ENCODE measurements around the gene CFAP74. TPM values are rescaled to one million over a fixed set of nuclear protein-coding genes. Genes with fewer than 3 reads are reported as not detected.
"Not testable (repeated sequence)": the region's sequence is repeated elsewhere in the genome, so short reads cannot be mapped to it uniquely, and the experiment has no call there.

The CFAP74 gene
- polyA plus RNA-seq, 3 donors: 0.02 to 0.24 (median 0.22) TPM

DNA sequence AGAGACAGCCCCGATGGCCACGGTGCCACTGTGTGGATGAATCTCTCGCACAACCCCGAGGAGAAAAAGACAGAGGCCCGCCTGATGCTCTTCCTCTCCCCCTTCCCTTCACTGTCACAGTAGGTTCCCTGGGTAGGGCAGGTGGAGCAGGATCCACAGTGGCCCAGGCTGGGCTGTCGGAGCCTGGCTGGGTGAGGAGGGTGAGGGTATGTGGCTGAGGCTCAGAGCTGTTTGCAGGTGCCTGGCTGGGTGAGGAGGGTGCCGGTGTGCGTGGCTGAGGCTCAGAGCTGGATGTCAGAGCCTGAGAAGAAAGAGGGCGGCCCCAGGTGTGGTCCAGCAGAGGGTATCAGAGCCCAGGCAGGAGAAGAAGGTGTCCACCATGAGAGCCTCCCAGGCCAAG is 2.7 kb downstream of the CFAP74 start:
- WGBS, 3 donors: 83 to 92% (median 87%) methylated on average over 9 of the region's 9 CpGs
- no peak overlapping the region for H3K27ac ChIP-seq (ENCODE audit: low read depth, low read length)

DNA sequence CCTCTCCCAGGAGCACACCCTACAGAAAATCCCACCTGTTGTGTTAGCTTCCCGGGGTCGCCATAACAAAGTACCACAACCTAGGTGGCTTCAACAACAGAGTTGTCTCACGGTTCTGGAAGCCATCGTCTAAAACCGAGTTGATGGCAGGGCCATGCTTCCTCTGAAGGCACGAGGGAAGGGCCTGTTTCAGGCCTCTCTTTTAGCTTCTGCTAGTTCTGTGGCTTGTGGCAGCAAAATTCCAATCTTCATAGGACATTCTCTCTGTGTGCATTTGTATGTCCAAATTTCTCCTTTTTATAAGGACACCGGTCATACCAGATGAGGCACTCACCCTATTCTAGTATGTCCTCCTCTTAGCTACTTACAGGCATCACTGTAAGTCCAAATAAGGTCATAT is 3.2 kb downstream of the CFAP74 start:
- H3K27ac ChIP-seq (ENCODE audit: low read depth, low read length): no peak overlapping the region
- 83 to 87% (median 87%) methylated on average over 7 of the region's 7 CpGs for WGBS, 3 donors

- 71 to 80% (median 78%) methylated on average over 6 of the region's 6 CpGs for WGBS, 3 donors
These were observed 6.0 kb downstream of the CFAP74 start for GRCh38 chr1:1997576-1997975.

DNA sequence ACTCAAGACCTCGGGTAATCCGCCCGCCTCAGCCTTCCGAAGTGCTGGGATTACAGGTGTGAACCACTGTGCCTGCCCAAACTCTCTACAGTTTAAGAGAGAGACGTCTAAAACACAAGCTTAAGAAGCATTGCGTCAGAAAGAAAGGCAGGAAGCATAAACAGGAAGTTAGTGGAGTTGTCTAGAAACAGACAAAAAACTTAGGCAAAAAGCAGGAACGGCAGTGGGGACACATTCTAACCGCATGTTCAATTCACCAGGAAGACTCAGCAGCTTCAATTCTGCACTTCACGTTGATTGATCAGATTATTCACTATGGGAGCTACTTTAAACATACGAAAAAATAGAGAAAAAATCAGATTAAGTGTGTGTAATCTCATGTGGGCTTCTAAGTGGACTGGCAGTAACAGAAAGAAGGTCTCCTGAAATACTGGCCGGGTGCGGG is 7.4 kb downstream of the CFAP74 start:
- WGBS, 3 donors: 45 to 71% (median 53%) methylated on average over 12 of the region's 12 CpGs

More at GRCh38 chr1:1997576-1997975, 6.0 kb downstream of the CFAP74 start:
- no peak overlapping the region for H3K27ac ChIP-seq (ENCODE audit: low read depth, low read length)

GRCh38 chr1:1994536-1994935 is 9.1 kb downstream of the CFAP74 start:
- 67 to 83% (median 73%) methylated on average over 8 of the region's 8 CpGs for WGBS, 3 donors
- no peak overlapping the region for H3K27ac ChIP-seq (ENCODE audit: low read depth, low read length)

More for the DNA sequence above, 7.4 kb downstream of the CFAP74 start:
- no peak overlapping the region for H3K27ac ChIP-seq (ENCODE audit: low read depth, low read length)

- WGBS, 3 donors: 24 to 43% (median 30%) methylated on average over 10 of the region's 10 CpGs
- H3K27ac ChIP-seq (ENCODE audit: low read depth, low read length): no peak overlapping the region
These were observed 13.4 kb downstream of the CFAP74 start for GRCh38 chr1:1990222-1990621.

GRCh38 chr1:1989789-1990188 is 13.8 kb downstream of the CFAP74 start:
- no peak overlapping the region for H3K27ac ChIP-seq (ENCODE audit: low read depth, low read length)
- WGBS, 3 donors: 52 to 79% (median 64%) methylated on average over 9 of the region's 9 CpGs

GRCh38 chr1:1989102-1989542 is 14.5 kb downstream of the CFAP74 start:
- no peak overlapping the region for H3K27ac ChIP-seq (ENCODE audit: low read depth, low read length)
- 24 to 40% (median 40%) methylated on average over 22 of the region's 22 CpGs for WGBS, 3 donors

DNA sequence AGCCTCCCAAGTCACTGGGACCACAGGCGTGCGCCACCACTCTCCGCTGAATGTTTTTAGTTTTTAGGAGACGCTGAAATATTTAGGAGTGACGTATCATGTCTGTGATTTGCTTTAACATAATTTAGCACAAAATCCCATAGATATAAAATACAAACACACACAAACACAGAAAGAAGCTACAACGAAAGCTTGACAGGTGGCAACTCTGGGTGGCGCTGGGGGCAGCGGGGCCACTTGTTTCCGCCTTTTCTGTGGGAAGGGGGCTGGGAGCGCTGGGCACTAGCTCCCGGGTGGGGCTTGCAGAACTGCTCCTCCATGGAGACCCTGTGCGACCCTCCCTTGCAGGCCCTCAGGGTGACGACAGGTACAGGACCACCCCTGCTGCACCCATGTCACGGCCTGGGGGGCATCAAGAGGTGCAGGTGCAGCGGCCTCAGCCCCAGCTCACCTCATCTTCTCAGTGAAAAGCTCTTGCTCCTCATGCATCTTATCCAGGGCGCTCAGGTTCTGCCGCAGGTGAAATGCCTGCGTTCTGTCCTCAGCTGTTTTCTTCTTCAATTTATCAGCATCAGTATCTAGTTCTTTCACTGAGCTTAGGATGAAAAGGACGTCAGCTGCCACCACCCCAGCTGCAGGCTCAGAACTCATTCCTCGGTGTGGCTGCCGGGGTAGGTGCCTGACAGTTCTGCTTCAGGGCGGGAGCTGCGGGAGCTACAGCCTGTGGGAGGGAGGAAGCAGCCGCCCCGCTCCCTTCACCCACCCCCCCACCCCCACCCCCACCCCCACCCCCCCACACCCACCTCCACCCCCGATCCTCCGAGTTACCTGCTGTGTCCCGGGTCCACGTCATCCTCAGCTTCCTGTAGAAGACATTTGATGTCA is 15.3 kb downstream of the CFAP74 start:
- H3K27ac ChIP-seq (ENCODE audit: low read depth, low read length): no peak overlapping the region
- WGBS, 3 donors: 52 to 59% (median 57%) methylated on average over 28 to 29 of the region's 29 CpGs

- no peak overlapping the region for H3K27ac ChIP-seq (ENCODE audit: low read depth, low read length)
- WGBS, 3 donors: 81 to 87% (median 86%) methylated on average over 13 of the region's 13 CpGs
These were observed 16.5 kb downstream of the CFAP74 start for GRCh38 chr1:1987142-1987510.

GRCh38 chr1:1986451-1987141 is 17.0 kb downstream of the CFAP74 start:
- no peak overlapping the region for H3K27ac ChIP-seq (ENCODE audit: low read depth, low read length)
- 64 to 86% (median 78%) methylated on average over 23 to 24 of the region's 24 CpGs for WGBS, 3 donors

DNA sequence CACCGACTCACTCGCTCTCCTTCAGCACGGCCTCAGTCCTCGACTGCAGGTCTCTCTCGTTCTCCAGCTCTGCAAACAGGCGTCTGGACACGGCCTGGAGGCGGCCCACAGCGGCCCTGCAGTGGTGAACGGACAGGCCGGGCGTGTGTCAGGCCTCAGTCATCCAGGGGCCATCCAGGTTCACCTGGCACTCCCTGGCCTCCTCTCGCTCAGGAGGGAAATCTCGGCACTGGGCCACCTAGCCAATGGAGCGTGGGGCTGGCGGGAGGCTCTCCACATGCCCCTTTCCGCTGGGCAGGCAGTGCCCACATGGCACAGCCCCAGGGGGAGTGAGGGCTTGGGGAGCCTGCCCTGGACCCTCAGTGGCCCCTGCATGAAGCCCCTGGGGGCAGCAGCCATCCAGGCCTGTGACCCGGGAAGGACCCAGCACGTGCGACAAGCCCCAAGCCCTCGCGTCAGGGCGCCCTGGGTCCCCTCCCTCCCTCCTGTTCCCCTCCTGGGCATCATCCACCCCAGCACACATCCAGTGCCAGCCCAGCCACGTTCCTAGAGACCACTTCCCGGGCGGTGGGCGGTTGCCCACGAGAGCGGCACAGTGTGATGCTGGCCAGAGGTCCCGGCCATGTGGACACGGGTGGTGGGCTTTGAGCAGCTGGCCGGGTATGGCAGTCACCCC is 18.1 kb downstream of the CFAP74 start:
- H3K27ac ChIP-seq (ENCODE audit: low read depth, low read length): no peak overlapping the region
- 72 to 91% (median 88%) methylated on average over 29 to 32 of the region's 32 CpGs for WGBS, 3 donors

DNA sequence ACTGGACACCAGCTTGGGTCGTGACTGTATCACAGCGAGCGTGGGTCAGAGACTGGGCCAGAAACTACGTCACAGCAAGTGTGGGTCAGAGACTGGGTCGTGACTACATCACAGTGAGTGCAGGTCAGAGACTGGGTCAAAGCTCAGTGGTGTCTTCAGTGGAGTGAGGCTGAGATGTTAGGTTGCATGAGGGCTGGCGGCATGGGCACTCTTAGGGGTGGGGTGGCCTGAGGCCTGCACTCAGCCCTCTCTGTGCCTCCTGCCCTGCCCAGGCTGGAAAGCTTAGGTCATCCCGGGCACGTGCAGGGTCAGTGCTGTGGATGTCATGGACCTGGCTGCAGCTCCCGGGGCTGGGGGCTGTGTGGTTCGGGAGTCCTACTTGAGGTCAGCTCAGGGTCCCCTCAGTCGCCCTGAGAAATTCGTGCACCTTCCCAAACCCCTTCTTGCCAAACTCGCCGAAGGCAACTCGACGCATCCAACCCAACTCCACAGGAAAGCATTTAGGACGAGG is 19.0 kb downstream of the CFAP74 start:
- no peak overlapping the region for H3K27ac ChIP-seq (ENCODE audit: low read depth, low read length)
- 73 to 86% (median 84%) methylated on average over 17 of the region's 17 CpGs for WGBS, 3 donors

DNA sequence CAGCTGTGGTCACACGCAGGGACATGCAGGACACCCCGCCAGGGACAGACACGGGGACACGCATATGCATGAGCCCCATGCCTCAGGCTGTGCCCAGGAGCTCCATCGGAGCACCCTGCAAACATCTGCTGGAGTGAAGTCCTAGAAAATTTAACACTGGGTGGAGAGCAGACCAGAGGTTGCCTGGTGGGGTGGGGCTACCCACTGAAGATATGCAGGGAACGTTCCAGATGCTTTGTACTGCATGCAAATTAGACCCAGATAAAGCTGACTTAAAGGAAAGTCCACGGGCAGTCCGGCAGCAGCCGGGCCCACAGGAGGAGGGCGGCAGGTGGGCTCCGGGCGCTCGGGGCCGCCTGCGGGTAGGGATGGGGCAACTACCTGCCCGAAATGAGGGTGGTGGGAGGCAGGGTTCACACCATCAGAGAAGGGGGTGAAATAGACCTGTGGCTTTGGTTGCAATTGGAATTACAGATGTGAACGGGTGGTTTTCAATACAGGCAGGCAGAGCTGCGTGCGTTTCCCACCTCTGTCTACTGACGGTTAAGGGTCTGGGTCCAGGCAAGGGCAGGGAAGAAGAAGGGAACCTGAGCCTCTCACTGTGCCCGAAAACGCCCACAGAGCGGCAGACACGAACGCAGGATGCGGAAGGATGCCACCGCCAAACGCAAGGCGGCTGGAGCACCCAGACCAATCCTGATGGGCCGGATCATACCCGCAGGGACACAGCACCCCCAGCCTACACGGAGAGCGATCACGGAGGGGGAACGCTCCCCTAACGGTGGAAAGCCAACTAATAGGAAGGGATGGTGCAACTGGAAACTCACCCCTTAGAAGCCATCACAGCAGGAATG is 21.0 kb downstream of the CFAP74 start:
- H3K27ac ChIP-seq (ENCODE audit: low read depth, low read length): no peak overlapping the region
- 79 to 90% (median 89%) methylated on average over 36 of the region's 36 CpGs for WGBS, 3 donors

DNA sequence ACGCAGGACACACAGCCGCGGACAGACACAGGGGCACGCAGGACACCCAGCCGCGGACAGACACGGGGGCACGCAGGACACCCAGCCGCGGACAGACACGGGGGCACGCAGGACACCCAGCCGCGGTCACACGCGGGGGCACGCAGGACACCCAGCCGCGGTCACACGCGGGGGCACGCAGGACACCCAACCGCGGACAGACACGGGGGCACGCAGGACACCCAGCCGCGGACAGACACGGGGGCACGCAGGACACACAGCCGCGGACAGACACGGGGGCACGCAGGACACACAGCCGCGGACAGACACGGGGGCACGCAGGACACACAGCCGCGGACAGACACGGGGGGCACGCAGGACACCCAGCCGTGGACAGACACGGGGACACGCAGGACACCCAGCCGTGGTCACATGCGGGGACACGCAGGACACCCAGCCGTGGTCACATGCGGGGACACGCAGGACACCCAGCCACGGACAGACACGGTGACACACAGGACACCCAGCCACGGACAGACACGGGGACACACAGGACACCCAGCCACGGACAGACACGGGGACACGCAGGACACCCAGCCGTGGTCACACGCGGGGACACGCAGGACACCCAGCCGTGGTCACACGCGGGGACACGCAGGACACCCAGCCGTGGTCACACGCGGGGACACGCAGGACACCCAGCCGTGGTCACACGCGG is 21.8 kb downstream of the CFAP74 start:
- H3K27ac ChIP-seq (ENCODE audit: low read depth, low read length): not testable (repeated sequence)
- 89 to 97% (median 97%) methylated on average over 62 to 69 of the region's 73 CpGs for WGBS, 3 donors

GRCh38 chr1:1981142-1981500 is 22.5 kb downstream of the CFAP74 start:
- H3K27ac ChIP-seq (ENCODE audit: low read depth, low read length): no peak overlapping the region
- WGBS, 3 donors: 94 to 96% (median 96%) methylated on average over 26 of the region's 26 CpGs

- H3K27ac ChIP-seq (ENCODE audit: low read depth, low read length): no peak overlapping the region
- 92 to 94% (median 93%) methylated on average over 37 to 42 of the region's 42 CpGs for WGBS, 3 donors
These were observed 23.0 kb downstream of the CFAP74 start for GRCh38 chr1:1980467-1981141.

All from adipose tissue (tissue), 3 donors.